ENCODE data around the gene CDYL.

CDYL gene

DNA sequence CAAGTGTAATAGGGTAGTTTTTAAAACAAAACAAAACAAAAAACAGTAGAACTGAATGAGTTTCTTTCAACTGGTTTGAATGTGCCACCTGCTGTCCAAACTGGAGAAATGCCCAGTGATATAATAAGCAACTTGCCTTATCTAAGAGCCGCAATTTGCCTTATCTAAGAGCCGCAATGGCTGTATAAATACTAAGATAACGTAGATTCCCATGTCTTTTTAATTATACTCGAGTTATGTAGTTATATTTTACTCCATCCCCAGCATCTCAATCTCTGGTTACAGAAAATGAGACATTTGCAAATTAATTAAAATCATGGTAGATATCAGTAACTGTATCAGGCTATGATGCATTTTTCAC, 160.5 kb downstream of the CDYL start:
- DNase-seq (ENCODE audit: low spot score) = peak; percentile 14

DNA sequence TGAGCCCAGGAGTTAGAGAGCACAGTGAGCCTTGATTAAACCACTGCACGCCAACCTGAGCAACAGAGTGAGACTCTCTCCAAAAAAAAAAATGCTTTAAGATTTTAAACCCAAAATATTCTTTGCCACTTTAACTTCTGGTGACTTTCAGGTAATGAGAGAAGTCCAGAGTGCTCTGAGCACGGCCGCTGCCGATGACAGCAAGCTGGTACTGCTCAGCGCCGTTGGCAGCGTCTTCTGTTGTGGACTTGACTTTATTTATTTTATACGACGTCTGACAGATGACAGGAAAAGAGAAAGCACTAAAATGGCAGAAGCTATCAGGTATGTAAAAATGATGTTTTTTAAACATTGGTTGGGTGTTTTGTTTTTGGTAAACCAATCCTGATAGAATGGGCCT, 161.2 kb downstream of the CDYL start:
- DNase-seq (ENCODE audit: low spot score) = no peak

DNA sequence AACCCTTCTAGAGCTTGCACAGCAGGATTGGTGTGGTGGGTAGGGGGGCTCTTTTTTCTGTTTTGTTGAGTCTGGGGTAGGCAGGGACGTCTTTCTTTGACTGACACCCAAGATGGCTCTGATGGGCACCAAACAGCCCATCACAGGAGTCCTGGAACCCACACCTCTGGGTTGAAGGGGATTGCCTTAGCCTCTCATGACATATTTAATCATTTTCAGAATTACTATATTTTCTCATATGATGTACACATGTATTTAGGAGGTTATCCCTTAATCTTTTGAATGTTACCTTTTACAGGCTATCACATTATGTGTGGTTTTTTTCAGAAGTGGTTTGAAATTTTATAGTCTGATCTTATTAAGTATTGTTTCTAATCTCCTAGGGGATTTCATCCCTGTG, 163.0 kb downstream of the CDYL start:
- DNase-seq (ENCODE audit: low spot score) = no peak

DNA sequence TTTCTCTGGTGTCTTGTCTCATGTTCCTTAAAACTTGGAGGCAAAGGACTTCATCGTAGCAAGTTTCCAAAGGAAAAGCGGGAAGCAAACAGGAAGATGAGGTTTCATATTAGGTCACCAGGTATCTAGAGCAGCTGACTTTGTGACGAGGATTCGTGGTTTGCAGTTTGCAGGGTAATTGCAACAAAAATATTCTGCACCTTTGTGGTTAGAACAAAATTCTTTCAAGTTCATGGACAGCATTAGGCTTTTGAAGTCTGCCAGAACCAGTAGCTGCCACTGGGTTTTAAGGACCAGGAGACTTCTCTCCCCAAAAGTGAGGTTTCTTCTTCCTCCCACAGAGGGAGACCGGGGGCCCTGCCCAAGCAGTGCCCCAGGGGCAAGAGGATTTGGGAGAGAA, 164.2 kb downstream of the CDYL start:
- no peak for DNase-seq (ENCODE audit: low spot score)

DNA sequence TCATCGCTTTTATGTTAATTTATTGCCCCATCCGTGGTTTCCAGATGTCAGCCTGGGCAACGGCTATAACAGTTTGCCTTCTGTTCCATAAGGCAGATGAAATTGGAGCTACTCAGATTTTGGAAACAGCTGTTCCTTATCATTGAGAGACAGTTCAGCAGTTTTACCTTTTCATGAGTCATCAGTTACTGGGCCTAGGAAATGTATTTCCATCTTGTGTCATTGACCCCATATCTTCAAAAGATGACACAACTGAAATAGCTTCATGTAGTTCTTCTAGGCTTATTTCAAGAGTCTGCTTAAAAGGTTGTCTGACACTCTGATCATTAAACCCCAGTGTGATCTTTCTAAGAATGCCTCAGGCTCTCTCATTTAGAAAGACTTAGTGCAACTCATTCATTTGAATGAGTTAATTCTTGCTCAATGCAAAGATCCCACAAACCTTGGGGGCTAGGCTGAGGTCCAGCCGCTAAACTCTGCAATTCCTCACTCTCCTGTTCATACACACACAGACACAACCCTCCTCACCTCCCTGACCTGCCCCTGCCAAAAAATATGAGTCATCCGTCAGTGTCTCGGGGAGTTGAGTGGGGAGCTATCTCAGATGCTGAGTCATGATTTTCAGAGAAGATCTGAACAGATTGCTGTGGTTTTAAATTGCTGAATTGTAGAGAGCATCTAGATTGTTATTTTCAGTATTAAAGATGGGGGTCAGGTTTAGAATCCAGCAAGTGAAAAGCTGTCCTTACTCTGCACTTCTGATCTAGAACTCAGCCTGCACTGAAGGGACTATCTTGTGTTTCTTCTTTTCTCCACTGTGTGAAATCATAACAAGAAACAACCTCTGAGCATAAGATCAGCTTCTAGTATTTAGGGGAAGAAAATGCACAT, 165.8 kb downstream of the CDYL start:
- DNase-seq (ENCODE audit: low spot score) = peak; percentile 67

DNA sequence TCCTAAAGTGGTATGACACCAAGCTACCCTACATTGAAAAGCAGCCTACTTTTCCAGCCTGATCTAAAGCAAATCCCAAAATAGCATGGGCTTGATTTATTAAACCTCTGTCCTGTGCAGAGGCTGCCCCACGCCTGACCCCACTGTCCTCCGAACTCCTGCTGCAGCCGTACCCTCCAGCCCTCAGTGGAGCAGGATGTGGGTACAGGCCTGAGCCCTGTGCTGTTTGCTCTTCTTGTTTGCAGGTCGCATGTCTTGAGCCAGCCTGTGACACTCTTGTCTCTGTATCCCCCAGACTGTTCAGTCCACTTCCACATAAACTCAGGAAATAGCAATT, 166.4 kb downstream of the CDYL start:
- no peak for DNase-seq (ENCODE audit: low spot score)

DNA sequence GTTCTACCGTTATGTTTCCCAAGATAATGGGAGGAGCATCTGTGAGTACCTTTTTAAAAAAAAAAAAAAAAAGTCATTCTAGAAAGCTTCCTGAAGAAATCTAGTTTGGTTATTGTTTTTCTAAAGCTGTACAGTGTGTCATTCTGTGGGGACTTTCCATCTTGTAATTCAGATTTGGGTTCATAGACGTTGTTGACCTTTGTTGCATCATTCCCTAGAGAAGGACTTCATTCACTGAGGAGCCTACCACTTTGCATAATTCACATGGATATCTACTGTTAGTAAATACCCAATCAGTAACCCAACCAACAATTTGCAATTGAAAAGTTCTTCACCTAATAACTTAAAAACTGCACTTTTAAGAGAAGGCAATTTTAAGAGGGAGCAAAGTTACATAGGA, 167.5 kb downstream of the CDYL start:
- no peak for DNase-seq (ENCODE audit: low spot score)

DNA sequence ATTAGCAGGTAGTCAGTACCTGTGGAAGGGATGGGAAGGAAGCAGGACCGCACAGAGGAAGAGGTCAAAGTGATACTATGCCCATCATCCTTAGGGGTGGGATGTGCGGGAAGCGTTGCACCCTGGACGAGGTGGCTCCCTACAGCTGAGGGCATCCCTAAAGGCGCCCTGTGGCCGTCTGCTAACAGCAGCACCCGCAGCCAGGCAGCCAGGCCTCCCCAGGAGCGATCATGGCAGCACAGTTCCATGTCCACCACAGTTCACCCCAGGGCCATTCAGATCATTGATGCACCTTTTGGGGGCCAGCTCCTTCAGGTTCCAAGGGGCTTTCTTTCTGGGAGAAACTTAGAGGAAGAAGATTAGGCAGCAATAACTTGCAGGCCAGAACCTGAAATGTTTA, 168.1 kb downstream of the CDYL start:
- DNase-seq (ENCODE audit: low spot score) = no peak

DNA sequence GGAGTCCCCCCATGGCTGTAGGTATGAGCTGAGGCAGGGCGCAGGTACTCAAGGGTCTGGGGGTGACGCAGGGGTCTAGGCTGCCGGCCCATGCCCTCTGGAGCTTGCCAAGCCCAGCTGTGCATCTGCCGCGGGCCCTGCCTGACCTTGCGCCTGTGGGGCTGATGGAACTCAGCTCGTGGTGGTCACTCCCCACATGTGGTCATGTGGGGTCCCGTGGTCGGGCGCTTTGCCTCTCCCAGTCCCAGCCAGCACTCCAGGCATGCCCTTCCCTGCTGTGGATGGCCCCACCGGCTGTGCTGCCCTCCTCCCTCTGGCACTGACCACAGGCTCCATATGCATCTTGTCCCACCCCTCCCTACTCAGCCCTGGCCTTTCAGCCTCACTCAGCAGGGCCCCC, 170.3 kb downstream of the CDYL start:
- no peak for DNase-seq (ENCODE audit: low spot score)

DNA sequence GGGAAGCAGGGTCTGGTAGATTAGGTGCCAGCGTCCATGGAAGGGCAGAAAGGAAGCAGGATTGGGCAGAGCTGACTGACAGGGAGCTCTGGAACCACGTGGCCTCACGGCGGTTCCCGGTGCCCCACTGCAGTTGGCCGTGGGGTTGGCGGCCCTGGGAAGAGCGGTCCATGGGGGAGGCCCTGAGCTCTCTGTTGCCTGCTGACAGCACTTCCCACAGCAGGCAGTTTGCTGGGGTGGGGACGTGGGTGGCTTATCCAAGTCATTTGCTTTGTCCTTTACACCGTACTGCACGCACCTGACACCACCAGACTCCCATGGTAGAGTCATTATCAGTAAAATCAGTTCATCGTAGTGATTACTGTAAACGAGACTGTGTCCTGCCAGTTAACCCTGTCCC, 171.5 kb downstream of the CDYL start:
- no peak for DNase-seq (ENCODE audit: low spot score)

DNA sequence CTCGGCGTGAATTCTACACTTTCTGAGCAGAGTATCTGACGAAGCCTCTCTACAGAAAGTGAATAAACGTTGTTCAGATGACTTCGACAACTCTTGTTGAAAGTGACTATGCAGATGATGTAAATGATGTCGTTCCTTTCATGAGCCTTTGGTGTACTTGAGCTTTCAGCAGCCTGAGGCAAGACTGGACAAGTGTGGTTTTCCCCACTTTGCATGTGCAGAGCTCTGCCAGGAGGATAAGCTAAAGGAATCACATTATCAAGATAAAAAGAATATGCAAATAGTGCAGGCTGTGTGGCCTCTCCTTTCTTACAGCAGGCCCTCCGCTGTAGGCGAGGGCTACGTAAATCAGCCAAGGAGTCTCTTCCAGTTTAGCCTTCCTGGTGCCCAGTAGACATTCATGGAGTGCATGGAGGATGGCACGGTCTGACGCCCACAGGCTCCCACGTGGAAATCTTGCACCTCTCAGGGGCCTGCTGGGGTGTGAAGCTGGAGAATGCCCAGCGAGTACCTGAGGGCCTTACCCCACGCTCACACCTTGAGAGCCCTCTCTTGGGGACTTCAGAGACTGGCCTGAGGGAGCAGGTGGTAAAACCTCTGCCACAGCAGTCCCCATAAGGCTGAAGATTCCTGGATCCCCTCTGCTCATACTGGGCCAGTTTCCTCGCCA, 172.7 kb downstream of the CDYL start:
- DNase-seq (ENCODE audit: low spot score) = no peak

DNA sequence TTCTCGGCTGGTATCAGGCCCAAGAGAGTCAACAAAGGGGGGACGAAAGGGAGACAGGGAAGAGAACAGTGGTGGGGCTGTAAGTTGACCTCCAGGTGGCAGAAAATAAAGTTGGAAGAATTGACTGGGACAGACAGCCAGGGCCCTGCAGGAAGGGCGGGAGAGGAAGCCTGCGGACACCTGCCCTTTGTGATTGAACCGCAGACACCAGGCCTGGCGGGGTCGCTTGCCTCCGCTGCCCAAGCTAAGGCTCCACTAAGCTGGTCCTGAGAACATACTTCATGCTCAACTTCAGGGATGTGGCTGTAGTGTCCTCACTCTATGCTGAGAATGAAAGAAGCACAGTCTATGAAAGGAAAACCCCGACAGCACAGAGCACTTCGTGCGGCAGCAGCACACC, 173.9 kb downstream of the CDYL start:
- DNase-seq (ENCODE audit: low spot score) = no peak

DNA sequence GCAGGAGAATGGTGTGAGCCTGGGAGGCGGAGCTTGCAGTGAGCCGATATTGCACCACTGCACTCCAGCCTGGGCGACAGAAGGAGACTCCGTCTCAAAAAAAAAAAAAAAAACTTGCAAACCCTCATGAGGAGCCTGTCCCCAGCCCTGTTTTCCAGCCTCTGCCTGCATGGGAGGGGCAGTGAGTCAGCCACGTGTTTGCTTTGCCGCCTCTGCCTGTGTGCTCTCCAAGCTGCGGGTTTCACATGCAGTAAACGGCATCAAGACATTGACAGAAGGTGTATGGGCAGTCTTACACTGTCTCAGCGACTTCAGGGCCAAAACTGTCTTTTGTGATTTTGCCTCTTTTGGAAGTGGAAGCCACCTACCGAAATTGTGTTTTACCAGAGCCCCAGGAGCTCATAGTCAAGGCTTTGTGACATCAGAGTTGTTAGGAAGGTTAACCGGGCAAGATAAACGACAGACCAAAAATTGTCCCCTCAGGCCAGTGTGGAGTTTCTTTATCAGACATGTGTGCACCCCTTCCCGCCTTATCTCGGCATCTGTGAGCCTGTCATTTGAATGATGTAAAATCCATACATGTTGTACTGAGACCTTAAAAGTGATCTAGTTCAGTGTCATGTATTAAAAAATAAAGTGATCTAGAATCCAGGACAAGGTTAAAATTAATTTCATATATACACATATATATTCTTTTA, 174.8 kb downstream of the CDYL start:
- no peak for DNase-seq (ENCODE audit: low spot score)

DNA sequence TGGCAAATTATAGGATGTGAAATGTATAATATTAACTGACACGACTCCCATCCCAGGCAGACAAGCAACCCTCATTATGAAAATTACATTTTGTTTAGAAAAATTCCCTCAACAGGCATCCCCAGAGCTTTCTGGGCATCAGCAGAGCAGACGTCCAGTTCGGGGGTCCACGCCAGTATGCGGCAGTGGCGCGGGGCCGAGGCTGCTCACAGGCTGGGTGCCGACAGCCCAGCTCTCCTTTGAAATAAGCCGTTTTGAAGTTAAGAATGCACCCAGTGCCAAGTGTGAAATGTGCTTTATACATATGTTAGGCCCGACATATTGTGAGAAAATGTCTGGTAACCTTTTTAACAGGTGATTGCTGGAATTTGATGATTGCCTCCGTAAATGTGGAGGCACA, 177.2 kb downstream of the CDYL start:
- DNase-seq (ENCODE audit: low spot score) = no peak

DNA sequence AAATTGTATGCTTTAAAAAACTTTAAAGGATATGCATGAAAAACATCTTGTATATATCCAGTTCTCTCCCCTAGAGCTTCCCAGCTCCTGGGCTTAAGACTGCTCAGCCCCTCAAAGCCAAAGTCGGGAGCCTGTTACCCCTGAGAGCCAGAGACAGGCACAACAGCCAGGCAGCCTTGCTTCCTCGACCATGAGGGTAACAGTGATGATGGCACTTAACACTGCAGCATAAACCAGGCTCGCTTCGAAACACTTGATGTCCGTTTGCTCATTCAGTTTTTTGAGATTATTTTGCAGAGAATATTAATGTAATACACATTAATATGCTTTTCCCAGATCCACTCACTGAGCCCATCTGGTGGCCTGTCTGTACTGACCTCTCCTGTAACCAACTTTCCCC, 180.4 kb downstream of the CDYL start:
- no peak for DNase-seq (ENCODE audit: low spot score)

DNA sequence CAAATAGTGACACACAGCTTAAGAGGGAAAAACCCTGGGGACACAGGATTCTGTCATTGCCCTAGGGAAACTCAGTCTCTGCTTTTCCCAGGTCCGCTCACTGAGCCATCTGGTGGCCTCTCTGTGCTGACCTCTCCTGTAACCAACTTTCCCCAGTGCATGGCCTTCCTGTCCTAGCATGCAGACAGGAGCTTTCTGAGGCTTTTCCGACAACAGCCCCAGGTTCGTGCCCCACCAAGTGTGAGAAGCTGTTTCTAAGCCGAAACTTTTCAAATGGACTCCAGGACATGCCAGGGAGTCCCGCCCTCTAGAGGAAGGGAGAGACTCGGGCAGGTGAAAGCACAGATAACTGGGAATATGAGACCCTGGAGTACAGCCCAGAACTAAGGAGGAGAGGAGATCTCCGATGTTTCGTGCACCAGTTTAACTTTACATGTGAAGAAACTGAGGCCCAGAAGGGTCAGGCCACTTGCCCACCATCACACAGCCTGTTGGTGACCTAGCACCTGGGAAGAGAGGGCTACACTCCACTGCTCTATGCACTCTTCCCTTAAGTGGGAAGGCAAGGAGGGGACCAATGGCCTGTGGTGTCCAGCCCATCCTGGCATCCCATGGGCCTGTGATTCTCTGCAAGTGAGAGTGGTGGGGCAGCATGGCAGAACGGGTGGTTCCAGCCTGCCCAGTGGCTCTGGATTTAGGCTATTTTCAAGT, 181.5 kb downstream of the CDYL start:
- no peak for DNase-seq (ENCODE audit: low spot score)

DNA sequence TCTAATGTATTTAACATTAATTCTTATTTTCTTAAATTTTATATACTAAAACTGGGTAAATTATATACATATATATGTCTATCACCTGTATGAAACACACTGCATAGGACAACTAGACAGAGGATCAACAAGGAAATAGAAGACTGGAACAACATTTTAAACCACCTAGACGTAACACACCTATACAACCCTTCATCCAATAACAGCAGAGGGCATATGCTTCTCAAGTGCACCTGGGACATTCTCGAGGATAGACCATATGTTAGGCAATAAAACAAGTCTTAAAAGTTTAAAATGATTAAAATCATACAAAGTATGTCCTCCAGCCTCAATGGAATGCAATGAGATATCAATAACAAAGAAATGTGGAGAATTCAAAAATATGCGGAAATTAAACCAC, 182.4 kb downstream of the CDYL start:
- DNase-seq (ENCODE audit: low spot score) = no peak

DNA sequence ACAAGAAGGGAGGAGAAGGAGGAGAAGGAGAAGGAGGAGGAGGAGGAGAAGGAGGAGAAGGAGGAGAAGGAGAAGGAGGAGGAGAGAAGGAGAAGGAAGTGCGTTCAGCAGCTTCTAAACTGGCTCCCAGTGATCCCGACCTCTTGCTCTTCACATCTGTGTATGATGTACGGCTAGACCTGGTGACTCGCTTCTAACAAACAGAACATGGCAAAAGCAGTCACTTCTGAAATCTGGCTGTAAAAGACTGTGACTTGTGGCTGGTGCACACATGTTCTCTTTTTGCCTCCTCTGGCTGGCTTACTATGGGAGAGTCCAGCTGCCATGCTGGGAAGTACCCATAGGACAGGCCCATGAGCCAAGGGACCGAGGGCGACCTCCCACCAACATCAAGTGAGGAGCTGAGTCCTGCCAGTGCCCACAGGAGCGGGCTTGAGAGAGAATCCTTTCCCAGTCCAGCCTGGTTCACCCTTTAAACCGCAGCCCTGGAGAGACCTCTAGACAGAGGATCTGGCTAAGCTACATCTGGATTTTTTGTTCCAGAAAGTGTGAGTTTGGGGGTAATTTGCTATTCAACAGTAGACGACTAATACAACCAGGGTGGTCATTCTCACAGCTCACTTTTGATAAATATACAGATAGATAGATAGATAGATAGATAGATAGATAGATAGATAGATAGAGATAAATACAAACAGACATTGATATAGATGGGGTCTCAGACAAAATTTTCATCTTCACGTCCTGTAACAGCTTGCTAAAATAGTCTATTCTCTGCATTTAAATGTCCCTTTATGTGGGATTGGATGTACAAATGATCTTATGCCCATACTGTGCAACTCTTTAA, 185.3 kb downstream of the CDYL start:
- DNase-seq (ENCODE audit: low spot score) = no peak

DNA sequence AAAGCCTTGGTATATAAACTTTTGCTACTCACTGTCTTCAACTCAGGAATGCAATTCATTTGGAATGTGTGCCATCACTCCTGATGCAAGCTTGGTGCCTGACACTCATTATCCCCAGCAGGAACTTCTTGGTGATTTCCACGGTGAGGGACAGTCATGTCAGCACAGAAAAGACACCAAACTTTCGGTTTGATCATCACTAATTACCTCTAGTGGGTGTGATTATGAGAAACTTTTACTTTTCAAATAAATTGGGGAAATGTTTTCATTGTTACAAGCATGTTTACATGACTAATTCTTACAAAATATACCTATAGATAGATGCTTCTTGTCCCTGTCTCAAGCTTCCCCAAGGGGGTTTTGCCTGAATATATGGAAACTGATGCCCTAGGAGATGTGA, 186.7 kb downstream of the CDYL start:
- no peak for DNase-seq (ENCODE audit: low spot score)

DNA sequence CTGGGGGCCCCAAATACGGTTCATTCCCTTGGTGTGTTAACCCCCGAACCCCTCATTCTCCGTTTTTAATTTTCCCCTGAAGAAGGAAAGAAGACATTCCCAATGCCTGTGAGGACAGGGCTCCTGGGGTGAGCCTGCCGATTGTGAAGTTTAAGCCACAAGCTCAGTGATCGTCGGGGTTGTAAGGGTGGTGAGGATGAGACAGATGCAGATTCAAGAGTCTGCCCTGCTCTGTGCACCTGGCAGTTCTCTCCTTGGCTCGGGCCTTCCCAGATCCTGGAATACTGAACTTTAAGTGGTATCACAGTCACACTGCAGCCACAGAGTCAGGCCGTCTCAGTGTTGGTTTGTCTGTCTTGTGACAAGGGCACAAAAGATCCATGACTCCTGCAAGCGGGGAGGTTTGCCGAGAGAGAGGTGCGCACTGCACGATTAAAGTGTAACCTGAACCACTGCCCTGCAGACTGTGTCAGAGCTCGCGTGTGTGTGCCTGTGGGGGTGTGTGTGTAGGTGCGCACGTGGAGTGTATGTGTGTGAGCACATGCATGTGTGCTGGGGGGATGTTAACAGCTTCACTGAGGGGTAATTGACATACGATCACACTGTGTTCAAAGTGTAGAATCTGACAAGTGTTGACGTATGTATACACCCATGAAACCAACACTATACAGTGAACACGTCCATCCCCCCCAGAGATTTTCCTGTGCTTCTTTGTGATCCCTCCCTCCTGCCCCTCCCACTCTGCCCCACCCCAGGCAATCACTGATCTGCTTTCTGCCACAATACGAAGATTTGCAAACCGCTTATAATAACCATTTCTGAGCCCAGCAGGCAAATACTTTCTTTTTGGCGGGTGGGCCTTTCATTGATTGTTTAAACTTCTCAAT, 188.7 kb downstream of the CDYL start:
- no peak for DNase-seq (ENCODE audit: low spot score)

All from CD4-positive, alpha-beta T cell treated with Interleukin-15 for 4 hours (primary cell).